ENCODE results near the gene HMMR. TPM values are rescaled to one million over a fixed set of nuclear protein-coding genes. Genes with fewer than 3 reads are reported as not detected.
A peak's percentile ranks its signal among the peaks of the same experiment; 100 is the strongest.

Gene HMMR
- total and polyA plus RNA-seq, 9 of the 15 experiments (the other 6 are each of a cell fraction or from before 2014, with no cell fraction given), result 74.9 to 133 (median 90.8) TPM

DNA sequence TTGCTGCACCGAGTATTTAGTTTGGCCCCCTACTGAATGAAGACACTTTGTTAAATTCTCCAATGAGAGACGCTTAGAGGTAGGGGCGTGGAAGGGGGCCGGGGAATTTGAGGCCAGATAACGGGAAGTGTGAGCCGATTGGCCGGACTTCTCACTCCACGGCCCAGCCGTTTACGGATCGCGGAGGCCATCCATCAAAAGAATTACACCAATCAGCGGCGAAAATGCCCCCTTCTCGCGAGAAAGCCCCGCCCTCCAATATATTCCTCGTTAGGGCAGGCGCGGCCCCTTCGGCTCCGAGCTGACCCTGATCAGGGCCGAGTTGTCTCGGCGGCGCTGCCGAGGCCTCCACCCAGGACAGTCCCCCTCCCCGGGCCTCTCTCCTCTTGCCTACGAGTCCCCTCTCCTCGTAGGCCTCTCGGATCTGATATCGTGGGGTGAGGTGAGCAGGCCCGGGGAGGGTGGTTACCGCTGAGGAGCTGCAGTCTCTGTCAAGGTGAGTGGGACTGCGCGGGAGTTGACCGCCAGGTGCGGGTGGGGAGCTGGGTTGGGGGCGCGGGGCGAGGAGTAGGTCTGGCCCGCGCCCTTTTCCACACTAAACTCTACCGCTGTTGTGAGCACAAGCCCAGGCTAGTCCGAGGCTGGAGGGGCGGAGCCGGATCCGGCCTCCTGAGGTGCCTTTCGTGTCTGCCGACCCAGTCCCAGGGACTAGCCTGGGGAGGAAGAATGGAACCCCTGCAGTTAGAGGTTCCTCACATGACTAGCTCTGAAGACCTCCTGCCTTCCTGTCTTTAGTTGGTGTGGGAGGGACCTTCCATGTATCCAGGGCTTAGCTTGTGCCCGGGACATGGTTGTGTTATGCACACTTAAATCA, 22.9 kb upstream of the HMMR start, which contains the start of gene CCNG1 (continued):
- TF ChIP-seq, protein P1, sequence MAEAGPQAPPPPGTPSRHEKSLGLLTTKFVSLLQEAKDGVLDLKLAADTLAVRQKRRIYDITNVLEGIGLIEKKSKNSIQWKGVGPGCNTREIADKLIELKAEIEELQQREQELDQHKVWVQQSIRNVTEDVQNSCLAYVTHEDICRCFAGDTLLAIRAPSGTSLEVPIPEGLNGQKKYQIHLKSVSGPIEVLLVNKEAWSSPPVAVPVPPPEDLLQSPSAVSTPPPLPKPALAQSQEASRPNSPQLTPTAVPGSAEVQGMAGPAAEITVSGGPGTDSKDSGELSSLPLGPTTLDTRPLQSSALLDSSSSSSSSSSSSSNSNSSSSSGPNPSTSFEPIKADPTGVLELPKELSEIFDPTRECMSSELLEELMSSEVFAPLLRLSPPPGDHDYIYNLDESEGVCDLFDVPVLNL (CRISPR knock-in tag; IDR thresholded peaks at IDR 0.05; ENCODE audit: low read depth), result no peak
- TF ChIP-seq ZNF79 (CRISPR knock-in tag; IDR thresholded peaks at IDR 0.05; ENCODE audit: low read depth), result no peak
- no peak for TF ChIP-seq BMI1 (IDR thresholded peaks at IDR 0.05; ENCODE audit: low read length)
- no peak for TF ChIP-seq ZSCAN32 (CRISPR knock-in tag; IDR thresholded peaks at IDR 0.05)
- peak; percentile 97 for TF ChIP-seq GTF2F1 (IDR thresholded peaks at IDR 0.05; ENCODE audit: low read depth, low read length)
- TF ChIP-seq MGA (IDR thresholded peaks at IDR 0.05), result no peak
- TF ChIP-seq EGR1 (conservative IDR thresholded peaks at IDR 0.05), result no peak
- no peak for TF ChIP-seq ZNF512 (tag; IDR thresholded peaks at IDR 0.05)
- no peak for TF ChIP-seq MXD1 (CRISPR knock-in tag; IDR thresholded peaks at IDR 0.05; ENCODE audit: borderline replicate concordance, poor library complexity, severe bottlenecking)
- TF ChIP-seq ZNF551 (CRISPR knock-in tag; IDR thresholded peaks at IDR 0.05), result no peak
- TF ChIP-seq ZNF175 (CRISPR knock-in tag; IDR thresholded peaks at IDR 0.05; ENCODE audit: low read depth), result no peak

Data from K562 (cell line).